SK-N-MC (cell line): ENCODE data around the gene RNF121.
A peak's percentile ranks its signal among the peaks of the same experiment; 100 is the strongest.
"Not testable (repeated sequence)": the region's sequence is repeated elsewhere in the genome, so short reads cannot be mapped to it uniquely, and the experiment has no call there.

Experiments used
- DNase-seq: peaks from one replicate; pipeline ENCODE4 v3.0.0-alpha.2; 2011; ENCODE audit warnings: low read depth, low spot score
- H3K27ac ChIP-seq: fragments of 200-600 bp; sonication (generic); 2 replicates; pipeline ENCODE4 v1.5.1; 2016; ENCODE audit warnings: mixed run types
- H3K36me3 ChIP-seq: fragments of 200-600 bp; sonication (generic); 2 replicates; pipeline ENCODE4 v1.6.1; 2017; ENCODE audit warnings: antibody characterized with exemption, low read length, mixed read lengths; ENCODE audit not compliant: insufficient read depth
- H3K4me3 ChIP-seq: fragments of 200-600 bp; sonication (generic); 2 replicates; pipeline ENCODE4 v1.5.1; 2016
- H3K9ac ChIP-seq: fragments of 200-600 bp; sonication (generic); 2 replicates; pipeline ENCODE4 v1.8.0; 2017; ENCODE audit warnings: mixed run types, mixed read lengths; ENCODE audit not compliant: insufficient read length
- H3K9me3 ChIP-seq: fragments of 200-600 bp; sonication (generic); 2 replicates; pipeline ENCODE4 v1.6.1; 2017; ENCODE audit warnings: low read depth, mild to moderate bottlenecking, antibody characterized with exemption, low read length, moderate library complexity, mixed read lengths
- EZH2 ChIP-seq: fragments of 200-600 bp; sonication (generic); IDR thresholded peaks from one replicate; pipeline ENCODE4 v1.6.1; 2017; ENCODE audit warnings: antibody characterized with exemption
- FOXP2 ChIP-seq: optimal IDR thresholded peaks from 2 replicates; pipeline ENCODE3; 2011; ENCODE audit warnings: mild to moderate bottlenecking, moderate library complexity; ENCODE audit not compliant: insufficient read depth; ENCODE audit errors: extremely low read length, control extremely low read depth
- POLR2AphosphoS5 ChIP-seq: IDR thresholded peaks from 2 replicates; pipeline ENCODE4 v1.6.1; 2012; ENCODE audit warnings: mild to moderate bottlenecking, low read depth, low read length, borderline replicate concordance

The RNF121 gene

GRCh38 chr11:71928737-71929443 lies at the start of gene RNF121:
TSS of gene RNF121 (plus strand) at chr11:71929046. CDS start at chr11:71929062, 16 bp downstream.
- TF ChIP-seq EZH2 (no peak), POLR2AphosphoS5 (peak; percentile 93)
- peaks cover 8% of the 10 kb centered on the region; the same call in 1 of the 2 replicates for H3K36me3 ChIP-seq
- peak within 1 kb of the TSS; percentile 88 for H3K9ac ChIP-seq
- peak within 1 kb of the TSS; percentile 86 for H3K4me3 ChIP-seq
- H3K27ac ChIP-seq, result peak within 1 kb of the TSS; percentile 94
- peak; percentile 75 for DNase-seq
- H3K9me3 ChIP-seq, result no peaks in the 10 kb centered on the region

- H3K27ac ChIP-seq, result not testable (repeated sequence)
These were observed 43.0 kb upstream of the RNF121 start for GRCh38 chr11:71885806-71886205.

GRCh38 chr11:71888335-71889010 lies 40.4 kb upstream of the RNF121 start:
- H3K36me3 ChIP-seq, DNase-seq, H3K4me3 ChIP-seq, H3K9me3 ChIP-seq, H3K27ac ChIP-seq, H3K9ac ChIP-seq: not testable (repeated sequence)

More at GRCh38 chr11:71885806-71886205, 43.0 kb upstream of the RNF121 start:
- not testable (repeated sequence) for H3K9me3 ChIP-seq, DNase-seq, H3K4me3 ChIP-seq, H3K9ac ChIP-seq, H3K36me3 ChIP-seq

DNA sequence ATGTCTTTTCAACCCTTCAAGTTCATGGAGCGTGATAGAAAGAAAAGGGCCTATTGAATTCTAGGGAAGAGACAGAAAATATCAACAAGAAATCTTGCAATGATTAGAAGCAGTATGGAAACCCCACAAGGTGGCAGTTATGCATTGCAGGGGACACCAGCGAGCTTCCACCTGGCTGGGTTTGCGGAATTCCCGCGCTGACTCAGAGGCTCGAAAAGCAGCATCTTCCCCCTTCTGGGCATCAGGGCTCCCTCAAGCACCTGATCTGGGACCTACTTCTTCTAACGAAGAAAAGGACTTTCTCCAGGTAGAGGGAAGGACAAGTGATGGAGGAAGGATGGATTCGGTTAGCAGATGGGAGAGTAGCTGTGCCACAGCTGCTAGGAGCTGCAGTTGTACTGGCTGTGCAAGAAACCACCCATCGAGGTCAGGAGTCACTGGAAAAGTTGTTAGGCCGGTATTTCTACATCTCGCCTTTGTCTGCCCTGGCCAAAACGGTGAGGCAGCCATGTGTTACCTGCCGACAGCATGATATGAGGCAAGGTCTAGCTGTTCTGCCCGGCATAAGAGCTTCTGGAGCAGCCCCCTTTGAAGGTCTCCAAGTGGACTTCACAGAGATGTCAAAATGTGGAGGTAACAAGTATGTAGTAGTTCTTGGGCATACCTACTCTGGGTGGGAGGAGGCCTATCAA lies 39.5 kb upstream of the RNF121 start:
- DNase-seq, H3K27ac ChIP-seq: not testable (repeated sequence)

DNA sequence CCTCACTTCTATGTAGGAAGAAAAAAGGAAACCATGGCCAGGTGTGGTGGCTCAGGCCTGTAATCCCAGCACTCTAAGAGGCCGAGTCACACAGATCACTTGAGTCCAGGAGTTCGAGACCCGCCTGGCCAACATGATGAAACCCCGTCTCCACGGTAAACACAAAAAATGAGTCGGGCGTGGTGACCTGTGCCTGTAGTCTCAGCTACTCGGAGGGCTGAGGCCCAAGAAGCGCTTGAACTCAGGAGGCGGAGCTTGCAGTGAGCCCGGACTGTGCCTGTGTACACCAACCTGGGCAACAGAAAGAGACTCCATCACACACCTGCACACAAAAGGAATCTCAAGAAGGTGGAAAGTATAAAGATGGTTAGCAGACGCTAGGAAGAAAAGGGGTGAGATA lies 32.9 kb upstream of the RNF121 start:
- Histone ChIP-seq H3K9me3 (no peaks in the 10 kb centered on the region), H3K9ac (no peak overlapping the region), H3K4me3 (no peak overlapping the region), H3K27ac (no peak overlapping the region), H3K36me3 (no peaks in the 10 kb centered on the region)
- TF ChIP-seq FOXP2 (no peak), POLR2AphosphoS5 (no peak), EZH2 (no peak)
- DNase-seq, result no peak

More for the DNA sequence above, 39.5 kb upstream of the RNF121 start:
- H3K9ac ChIP-seq, H3K36me3 ChIP-seq, H3K9me3 ChIP-seq, H3K4me3 ChIP-seq: not testable (repeated sequence)

- not testable (repeated sequence) for H3K36me3 ChIP-seq, H3K27ac ChIP-seq, DNase-seq, H3K4me3 ChIP-seq, H3K9ac ChIP-seq, H3K9me3 ChIP-seq
These were observed 27.7 kb upstream of the RNF121 start for GRCh38 chr11:71901137-71901536.

- TF ChIP-seq FOXP2, result no peak
- no peak for TF ChIP-seq POLR2AphosphoS5
- TF ChIP-seq EZH2, result no peak
- Histone ChIP-seq H3K9ac (no peak overlapping the region), H3K9me3 (no peaks in the 10 kb centered on the region), H3K36me3 (no peaks in the 10 kb centered on the region; the same call in 1 of the 2 replicates), H3K4me3 (no peak overlapping the region), H3K27ac (no peak overlapping the region)
- no peak for DNase-seq
These were observed 20.6 kb upstream of the RNF121 start for GRCh38 chr11:71908218-71908617.

DNA sequence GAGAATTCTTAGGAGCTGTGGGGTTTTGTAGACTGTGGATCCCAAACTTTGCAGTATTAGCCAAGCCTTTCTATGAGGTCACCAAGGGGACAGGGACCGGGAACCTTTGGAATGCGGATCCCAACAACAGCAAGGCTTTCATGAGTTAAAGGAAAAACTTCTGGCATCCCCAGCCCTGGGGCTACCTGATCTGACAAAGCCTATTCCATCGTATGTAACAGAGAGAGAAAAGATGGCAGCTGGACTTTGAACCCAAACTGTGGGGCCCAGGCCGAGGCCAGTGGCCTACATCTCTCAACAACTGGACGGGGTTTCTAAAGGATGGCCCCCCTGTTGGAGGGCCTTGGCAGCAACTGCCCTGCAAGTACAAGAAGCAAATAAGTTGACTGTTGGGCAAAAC lies 18.1 kb upstream of the RNF121 start:
- H3K36me3 ChIP-seq, result peaks cover 16% of the 10 kb centered on the region
- DNase-seq, H3K9me3 ChIP-seq, H3K9ac ChIP-seq, H3K4me3 ChIP-seq, H3K27ac ChIP-seq: not testable (repeated sequence)

- H3K9me3 ChIP-seq, H3K27ac ChIP-seq, H3K9ac ChIP-seq, H3K4me3 ChIP-seq, DNase-seq: not testable (repeated sequence)
- H3K36me3 ChIP-seq, result peaks cover 23% of the 10 kb centered on the region
These were observed 17.4 kb upstream of the RNF121 start for GRCh38 chr11:71911321-71911985.

DNA sequence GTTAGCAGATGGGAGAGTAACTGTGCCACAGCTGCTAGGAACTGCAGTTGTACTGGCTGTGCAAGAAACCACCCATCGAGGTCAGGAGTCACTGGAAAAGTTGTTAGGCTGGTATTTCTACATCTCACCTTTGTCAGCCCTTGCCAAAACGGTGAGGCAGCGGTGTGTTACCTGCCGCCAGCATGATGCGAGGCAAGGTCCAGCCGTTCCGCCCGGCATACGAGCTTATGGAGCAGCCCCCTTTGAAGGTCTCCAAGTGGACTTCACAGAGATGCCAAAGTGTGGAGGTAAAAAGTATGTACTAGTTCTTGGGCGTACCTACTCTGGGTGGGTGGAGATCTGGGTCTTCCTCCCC lies 16.9 kb upstream of the RNF121 start:
- H3K36me3 ChIP-seq, result peaks cover 25% of the 10 kb centered on the region
- H3K4me3 ChIP-seq, H3K9ac ChIP-seq, DNase-seq, H3K27ac ChIP-seq, H3K9me3 ChIP-seq: not testable (repeated sequence)
